Type B pancreatic cell (in vitro differentiated cells): ENCODE results near the gene MAPK6. TPM values are rescaled to one million over a fixed set of nuclear protein-coding genes. Genes with fewer than 3 reads are reported as not detected.
"Not testable (repeated sequence)": the region's sequence is repeated elsewhere in the genome, so short reads cannot be mapped to it uniquely, and the experiment has no call there.

Source experiments
- DNase-seq: peaks from one replicate; pipeline ENCODE4 v3.0.0; 2021; ENCODE audit warnings: mixed read lengths; ENCODE audit not compliant: unreplicated experiment; ENCODE audit errors: extremely low spot score
- H3K27ac Mint-ChIP-seq: 2 replicates; pipeline ENCODE4 v1.8.0; 2021; ENCODE audit warnings: mild to moderate bottlenecking, mixed read lengths
- H3K27me3 Mint-ChIP-seq: 2 replicates; pipeline ENCODE4 v1.8.0; 2021; ENCODE audit warnings: mixed read lengths
- H3K36me3 Mint-ChIP-seq: 2 replicates; pipeline ENCODE4 v1.8.0; 2021; ENCODE audit warnings: mixed read lengths
- H3K4me1 Mint-ChIP-seq: one replicate; pipeline ENCODE4 v1.8.0; 2021; ENCODE audit warnings: mixed read lengths; ENCODE audit not compliant: unreplicated experiment
- H3K4me3 Mint-ChIP-seq: 2 replicates; pipeline ENCODE4 v1.8.0; 2021; ENCODE audit warnings: mild to moderate bottlenecking, mixed read lengths
- H3K9me3 Mint-ChIP-seq: 2 replicates; pipeline ENCODE4 v1.8.0; 2021; ENCODE audit warnings: mixed read lengths
- total RNA-seq: library from RNA; stranded (reverse); gene quantifications from 2 replicates; pipeline ENCODE4 v1.2.1, GENCODE V29; 2021; ENCODE audit warnings: low replicate concordance
- TF ChIP-seq, protein P1 (sequence below): fragments of 200-600 bp; sonication (generic); conservative IDR thresholded peaks from 2 replicates; pipeline ENCODE4 v1.5.0; 2021; ENCODE audit warnings: antibody characterized with exemption, mild to moderate bottlenecking

MAPK6 gene
- total RNA-seq, 1 donor from 2014 or later = 56.6 TPM

DNA sequence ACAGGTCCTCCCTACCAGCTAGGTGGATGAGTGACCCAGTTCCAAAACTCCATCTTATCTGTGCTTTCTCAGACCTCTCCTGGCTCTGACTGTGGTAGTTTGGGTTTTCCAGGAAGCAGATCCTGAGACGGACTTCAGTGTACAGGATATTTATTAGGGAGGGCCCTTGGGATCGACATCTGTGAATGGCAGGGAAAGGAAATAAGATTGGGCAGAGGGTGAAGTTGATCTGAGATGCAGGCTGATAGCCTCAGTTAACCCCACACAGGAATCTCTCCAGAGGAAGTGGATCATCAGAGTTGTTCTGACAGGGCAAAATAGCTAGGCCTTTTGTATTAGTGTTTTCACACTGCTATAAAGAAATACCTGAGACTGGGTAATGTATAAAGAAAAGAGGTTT lies 16.7 kb upstream of the MAPK6 start:
- Mint-ChIP-seq H3K27ac (no peak overlapping the region), H3K4me3 (no peak overlapping the region)
- no peak for DNase-seq

DNA sequence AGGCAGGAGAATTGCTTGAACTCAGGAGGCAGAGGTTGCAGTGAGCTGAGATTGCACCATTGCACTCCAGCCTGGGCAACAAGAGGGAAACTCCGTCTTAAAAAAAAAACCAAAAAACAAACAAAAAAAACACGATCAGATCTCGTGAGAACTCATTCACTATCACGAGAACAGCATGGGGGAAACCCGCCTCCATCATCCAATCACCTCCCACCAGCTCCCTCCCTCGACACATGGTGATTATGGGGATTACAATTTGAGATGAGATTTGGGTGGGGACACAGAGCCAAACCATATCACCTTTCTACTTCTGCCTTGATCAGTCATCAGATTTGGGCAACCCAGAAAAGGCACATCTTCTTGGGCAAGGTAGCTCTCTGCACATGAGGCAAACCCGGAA lies 15.9 kb upstream of the MAPK6 start:
- peaks cover 13% of the 10 kb centered on the region for H3K4me1 Mint-ChIP-seq
- not testable (repeated sequence) for H3K9me3 Mint-ChIP-seq, H3K4me3 Mint-ChIP-seq, H3K27ac Mint-ChIP-seq, DNase-seq, H3K27me3 Mint-ChIP-seq, H3K36me3 Mint-ChIP-seq

More for the DNA sequence above, 16.7 kb upstream of the MAPK6 start:
- TF ChIP-seq, protein P1, sequence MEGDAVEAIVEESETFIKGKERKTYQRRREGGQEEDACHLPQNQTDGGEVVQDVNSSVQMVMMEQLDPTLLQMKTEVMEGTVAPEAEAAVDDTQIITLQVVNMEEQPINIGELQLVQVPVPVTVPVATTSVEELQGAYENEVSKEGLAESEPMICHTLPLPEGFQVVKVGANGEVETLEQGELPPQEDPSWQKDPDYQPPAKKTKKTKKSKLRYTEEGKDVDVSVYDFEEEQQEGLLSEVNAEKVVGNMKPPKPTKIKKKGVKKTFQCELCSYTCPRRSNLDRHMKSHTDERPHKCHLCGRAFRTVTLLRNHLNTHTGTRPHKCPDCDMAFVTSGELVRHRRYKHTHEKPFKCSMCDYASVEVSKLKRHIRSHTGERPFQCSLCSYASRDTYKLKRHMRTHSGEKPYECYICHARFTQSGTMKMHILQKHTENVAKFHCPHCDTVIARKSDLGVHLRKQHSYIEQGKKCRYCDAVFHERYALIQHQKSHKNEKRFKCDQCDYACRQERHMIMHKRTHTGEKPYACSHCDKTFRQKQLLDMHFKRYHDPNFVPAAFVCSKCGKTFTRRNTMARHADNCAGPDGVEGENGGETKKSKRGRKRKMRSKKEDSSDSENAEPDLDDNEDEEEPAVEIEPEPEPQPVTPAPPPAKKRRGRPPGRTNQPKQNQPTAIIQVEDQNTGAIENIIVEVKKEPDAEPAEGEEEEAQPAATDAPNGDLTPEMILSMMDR = no peak
- H3K27me3 Mint-ChIP-seq = no peaks in the 10 kb centered on the region
- peaks cover 13% of the 10 kb centered on the region for H3K4me1 Mint-ChIP-seq
- no peaks in the 10 kb centered on the region for H3K36me3 Mint-ChIP-seq
- H3K9me3 Mint-ChIP-seq = no peaks in the 10 kb centered on the region

DNA sequence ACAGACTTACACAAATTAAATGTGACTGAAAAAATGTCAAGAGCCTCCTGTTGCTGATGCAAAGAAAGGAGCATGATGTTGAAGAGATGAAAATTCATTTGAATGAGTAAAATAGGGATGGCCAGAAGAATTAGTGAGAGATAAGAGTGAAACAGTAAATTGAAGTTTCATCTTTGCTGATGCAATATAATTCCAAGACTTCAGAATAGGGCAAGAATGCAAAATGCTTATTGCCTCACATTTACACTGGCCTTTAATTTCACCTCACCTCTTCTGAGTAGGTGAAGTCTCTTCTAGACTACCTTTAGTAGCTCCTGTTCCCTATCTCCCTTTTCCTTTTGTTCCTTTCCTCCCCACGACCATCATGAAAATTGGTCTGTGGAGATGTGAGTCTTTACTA lies 15.3 kb upstream of the MAPK6 start:
- Mint-ChIP-seq H3K27me3 (no peaks in the 10 kb centered on the region), H3K36me3 (no peaks in the 10 kb centered on the region), H3K27ac (no peak overlapping the region), H3K9me3 (no peaks in the 10 kb centered on the region), H3K4me1 (peaks cover 13% of the 10 kb centered on the region), H3K4me3 (no peak overlapping the region)
- DNase-seq = no peak
- TF ChIP-seq, protein P1 = no peak

DNA sequence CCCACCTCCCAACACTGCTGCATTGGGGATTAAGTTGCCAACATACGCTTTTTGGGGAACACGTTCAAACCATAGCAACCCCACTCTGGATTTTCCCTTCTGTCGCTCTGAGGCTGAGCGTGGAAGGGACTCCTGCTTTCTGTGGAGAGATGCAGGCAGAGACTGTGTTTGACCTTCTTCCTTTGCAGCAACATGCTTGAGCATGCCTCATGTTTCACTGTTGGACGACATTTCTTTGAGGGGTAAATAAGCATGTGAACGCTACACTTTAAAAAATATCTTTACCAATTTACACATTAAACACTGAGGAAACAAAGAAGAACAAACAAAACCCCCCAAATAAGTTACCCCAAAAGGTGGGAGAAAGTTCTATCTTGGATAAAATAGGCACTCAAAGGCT lies 14.2 kb upstream of the MAPK6 start:
- Mint-ChIP-seq H3K9me3 (no peaks in the 10 kb centered on the region), H3K27ac (no peak overlapping the region), H3K36me3 (no peaks in the 10 kb centered on the region), H3K4me3 (no peak overlapping the region), H3K27me3 (no peaks in the 10 kb centered on the region), H3K4me1 (peaks cover 19% of the 10 kb centered on the region)
- no peak for DNase-seq
- TF ChIP-seq, protein P1 = no peak

DNA sequence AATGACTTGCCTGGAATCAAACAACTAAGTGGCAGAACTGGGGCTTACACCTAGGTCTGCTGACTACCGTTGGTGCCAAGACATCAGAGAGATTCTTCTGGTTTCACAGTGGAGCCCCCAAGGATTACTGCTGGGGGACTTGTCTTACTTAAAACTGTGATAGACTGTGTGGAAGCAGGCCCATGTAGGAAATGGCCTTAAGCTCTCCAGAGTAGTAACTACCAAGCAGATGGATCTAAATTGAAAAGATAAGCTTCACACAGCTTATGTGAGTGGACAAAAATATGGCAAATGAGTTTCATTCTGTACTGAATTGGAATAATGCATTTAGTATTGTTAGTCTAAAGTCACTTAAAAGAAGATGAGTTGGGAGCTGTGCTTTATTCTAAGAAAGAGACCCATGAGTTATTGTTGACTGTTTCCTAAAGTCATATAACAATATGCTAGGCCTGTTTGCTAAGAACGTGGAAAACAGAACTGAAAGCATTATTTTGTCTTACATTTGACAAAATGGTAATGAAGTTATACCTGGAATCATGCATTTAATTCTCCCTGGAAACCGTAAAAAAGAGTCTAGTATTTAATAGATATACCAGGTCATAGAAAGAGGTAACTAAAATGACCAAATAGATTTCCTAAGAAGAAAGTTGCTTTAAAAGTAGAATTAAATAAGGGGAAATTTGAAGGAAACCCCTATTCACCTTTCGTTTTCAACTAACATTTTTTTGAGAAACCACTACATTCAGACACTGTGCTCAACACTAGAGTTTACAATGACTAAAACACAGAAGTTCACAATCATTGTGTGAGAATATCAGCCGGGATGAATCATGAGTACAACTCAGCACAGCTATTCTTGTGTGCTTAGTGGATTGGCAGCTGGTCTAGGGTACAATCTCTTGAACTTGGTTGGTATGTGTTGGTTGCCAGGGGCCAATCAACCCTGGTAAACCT lies 13.0 kb upstream of the MAPK6 start:
- Mint-ChIP-seq H3K36me3 (no peaks in the 10 kb centered on the region), H3K9me3 (no peaks in the 10 kb centered on the region), H3K27ac (no peak overlapping the region), H3K27me3 (no peaks in the 10 kb centered on the region), H3K4me3 (no peak overlapping the region), H3K4me1 (peaks cover 22% of the 10 kb centered on the region)
- DNase-seq = no peak
- TF ChIP-seq, protein P1 = no peak

DNA sequence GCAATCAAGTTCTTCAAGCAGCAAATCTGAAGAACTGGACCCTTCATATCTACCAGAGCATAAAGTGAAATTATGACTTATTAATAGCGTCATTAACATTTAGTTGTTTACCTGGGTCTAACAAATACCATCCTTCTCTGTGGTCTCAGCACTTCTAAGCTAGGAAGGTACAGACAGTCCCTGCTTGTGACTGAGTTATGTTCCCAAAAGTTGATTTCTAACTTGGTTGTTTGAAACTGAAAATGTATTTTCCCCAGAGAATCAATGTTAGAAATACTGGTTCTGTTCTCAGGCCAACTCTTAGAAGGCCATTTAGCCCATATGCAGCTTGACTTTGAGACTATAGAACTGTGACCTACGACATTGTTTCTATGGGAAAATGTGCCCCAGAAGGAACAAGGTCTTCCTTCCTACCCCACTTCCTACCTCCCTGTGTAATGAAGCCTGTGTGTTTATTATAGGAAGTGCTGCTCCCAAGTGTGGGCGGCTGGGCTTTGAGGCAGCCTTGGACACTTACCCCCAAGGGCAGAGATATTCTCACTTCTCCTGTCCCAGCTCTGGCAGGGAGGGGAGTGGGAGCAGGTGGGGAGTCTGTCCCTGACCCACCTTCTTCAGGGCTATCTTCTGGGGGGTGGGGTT lies 12.2 kb upstream of the MAPK6 start:
- Mint-ChIP-seq H3K4me3 (no peak overlapping the region), H3K27ac (no peak overlapping the region), H3K27me3 (no peaks in the 10 kb centered on the region), H3K4me1 (peaks cover 23% of the 10 kb centered on the region), H3K9me3 (no peaks in the 10 kb centered on the region), H3K36me3 (no peaks in the 10 kb centered on the region)
- TF ChIP-seq, protein P1 = no peak
- no peak for DNase-seq
